K562 (cell line): Measurements from ENCODE around the gene NINJ2. TPM values are rescaled to one million over a fixed set of nuclear protein-coding genes. Genes with fewer than 3 reads are reported as not detected.

Source experiments
- ATAC-seq: fragments of 200-7000 bp; cut with Tn5 transposase; 3 replicates; pipeline ENCODE4 v1.9.1; 2020; ENCODE audit warnings: moderate library complexity
- BruUV-seq: library from RNA; stranded (reverse); fragments of 400-500 nt; replicated peaks from 2 replicates; lab custom pipeline; 2021; lab: Mats Ljungman, UMichigan
- CTCF ChIA-PET: fragments of 300-600 bp; formaldehyde crosslinking; extraction: SDS; loops from one replicate; lab custom pipeline; 2021; ENCODE audit warnings: low intra/inter-chr PET ratio; lab: Yijun Ruan, JAX
- POLR2A ChIA-PET: fragments of 300-600, 350-650 bp; sonication (Branson Sonifier 250); formaldehyde crosslinking; extraction: SDS; loops from one replicate; lab custom pipeline; 2021; ENCODE audit warnings: antibody characterized with exemption, inconsistent platforms; lab: Yijun Ruan, JAX
- DNase-seq, 4 experiments: peaks; one replicate each; pipeline versions ENCODE4 v3.0.0 to v3.0.0-alpha.2; 2011 to 2018; ENCODE audit warnings: low spot score in 3 of 4, mixed read lengths in 3 of 4; ENCODE audit errors: extremely low read depth in 1 of 4
- FAIRE-seq: peaks from 2 replicates; lab custom pipeline; 2011; peaks lifted over from hg19 to GRCh38; lab: Jason Lieb, UNC
- H2AFZ ChIP-seq: 2 replicates; pipeline ENCODE4 v1.6.0; 2011; ENCODE audit warnings: low read depth, low read length, control low read depth, inconsistent platforms
- H3K27ac ChIP-seq: fragments of 200-600 bp; 3 replicates; pipeline ENCODE4 v1.8.0; 2011; ENCODE audit warnings: low read depth, mild to moderate bottlenecking, control low read depth, inconsistent platforms, low read length, moderate library complexity, mixed read lengths; ENCODE audit errors: extremely low read depth
- H3K27me3 ChIP-seq, 2 experiments: fragments of 300-600 bp in 1 of 2; 2 replicates in 1 of 2; 3 replicates in 1 of 2; pipeline versions ENCODE4 v1.6.0 to v1.8.0; 2011; ENCODE audit warnings: inconsistent platforms in 2 of 2, low read length in 2 of 2, mild to moderate bottlenecking in 1 of 2, mixed read lengths in 1 of 2, moderate library complexity in 1 of 2; ENCODE audit not compliant: control insufficient read depth in 2 of 2, insufficient read depth in 2 of 2
- H3K36me3 ChIP-seq: fragments of 300-600 bp; 3 replicates; pipeline ENCODE4 v1.8.0; 2011; ENCODE audit warnings: mild to moderate bottlenecking, low read length, inconsistent platforms; ENCODE audit not compliant: control insufficient read depth, insufficient read depth
- H3K4me1 ChIP-seq, 2 experiments: fragments of 200-600 bp in 1 of 2; replicated peaks in 1 of 2; 2 replicates in 1 of 2; 3 replicates in 1 of 2; pipeline versions ENCODE4 v1.5.1 to v1.8.0; 2011; ENCODE audit warnings: inconsistent platforms in 2 of 2, low read length in 2 of 2, mild to moderate bottlenecking in 1 of 2, mixed read lengths in 1 of 2, moderate library complexity in 1 of 2; ENCODE audit not compliant: control insufficient read depth in 2 of 2, insufficient read depth in 2 of 2
- H3K4me2 ChIP-seq: 2 replicates; pipeline ENCODE4 v1.6.1; 2011; ENCODE audit warnings: low read length, control low read depth, inconsistent platforms, mixed read lengths; ENCODE audit not compliant: insufficient read depth
- H3K4me3 ChIP-seq: fragments of 200-600 bp; sonication (generic), shearing (Covaris generic); 2 replicates; pipeline ENCODE4 v1.5.1; 2016; ENCODE audit warnings: control low read depth, inconsistent platforms
- H3K79me2 ChIP-seq: fragments of 200-600 bp; 3 replicates; pipeline ENCODE4 v1.8.0; 2011; ENCODE audit warnings: low read length, inconsistent platforms; ENCODE audit not compliant: control insufficient read depth, insufficient read depth
- H3K9ac ChIP-seq, 2 experiments: 2 replicates each; pipeline versions ENCODE4 v1.6.0 to v1.6.1; 2011; ENCODE audit warnings: low read depth in 2 of 2, low read length in 2 of 2, control low read depth in 1 of 2, inconsistent platforms in 1 of 2, mild to moderate bottlenecking in 1 of 2, mixed read lengths in 1 of 2; ENCODE audit not compliant: insufficient read depth in 1 of 2
- H3K9me1 ChIP-seq: one replicate; pipeline ENCODE4 v1.6.0; 2011; ENCODE audit warnings: inconsistent platforms, mild to moderate bottlenecking, low read length, moderate library complexity; ENCODE audit not compliant: control insufficient read depth, insufficient read depth
- H3K9me3 ChIP-seq: replicated peaks from 2 replicates; pipeline ENCODE4 v1.5.1; 2011; ENCODE audit warnings: low read depth, low read length, inconsistent platforms; ENCODE audit not compliant: control insufficient read depth, insufficient read depth
- H4K20me1 ChIP-seq: replicated peaks from 2 replicates; pipeline ENCODE4 v1.6.1; 2011; ENCODE audit warnings: low read length, inconsistent platforms, mixed read lengths; ENCODE audit not compliant: control insufficient read depth, insufficient read depth
- BACH1 ChIP-seq: fragments of 200-800 bp; sonication (Bioruptor generic); IDR thresholded peaks from 2 replicates; pipeline ENCODE4 v1.6.1; 2016; ENCODE audit warnings: missing genetic modification characterization, missing compliant biosample characterization
- FIP1L1 ChIP-seq: fragments of 200-400 bp; formaldehyde crosslinking; IDR thresholded peaks from 2 replicates; pipeline ENCODE4 v1.6.1; 2018; ENCODE audit warnings: mild to moderate bottlenecking, low read depth, low read length; ENCODE audit not compliant: poor library complexity, severe bottlenecking
- RFX1 ChIP-seq: fragments of 450-650 bp; IDR thresholded peaks from 2 replicates; pipeline ENCODE4 v1.6.1; 2016; ENCODE audit warnings: mild to moderate bottlenecking, moderate library complexity
- WGBS: fragments of 100-300 bp; shearing (Covaris generic); methylation state at CpG from one replicate; pipeline ENCODE4 v1.1.6; 2016; ENCODE audit warnings: low coverage, mixed read lengths; ENCODE audit not compliant: insufficient coverage; ENCODE audit errors: missing lambda C conversion rate; 5-methylcytosine and 5-hydroxymethylcytosine counted together
- in situ Hi-C: fragments of 300-500 bp; cut with MboI; formaldehyde crosslinking; loops from 4 replicates; pipeline ENCODE4 v1.15.0; 2018; ENCODE audit warnings: inconsistent platforms, mixed read lengths
- intact Hi-C: fragments of 100-400 bp; cut with micrococcal nuclease; formaldehyde crosslinking; loops from 2 replicates; pipeline ENCODE4 v1.14.2; 2022
- polyA plus RNA-seq, 8 experiments: library from polyadenylated mRNA; depleted of rRNA in 4 of 8; stranded (reverse) in 5 of 8; unstranded in 3 of 8; fragments of >200 nt; fragmentation: Nextera tagmentation in 2 of 8; fragmentation: Illumina TruSeq in 1 of 8; extraction: Ambion mirVana in 2 of 8; extraction: Trizol in 1 of 8; gene quantifications; 2 replicates each; pipeline versions ENCODE4 v1.2.1 to v1.2.3, GENCODE V29; 2011 to 2014; ENCODE audit warnings: inconsistent platforms in 1 of 8, missing spikeins in 1 of 8
- total RNA-seq, 7 experiments: library from RNA; depleted of rRNA in 6 of 7; stranded (reverse); fragments of >200 nt in 6 of 7; fragmentation: Illumina TruSeq in 2 of 7; extraction: Trizol in 2 of 7; gene quantifications; 2 replicates each; pipeline versions ENCODE4 v1.2.1 to v1.2.3, GENCODE V29; 2011 to 2021; ENCODE audit warnings: low replicate concordance in 1 of 7
- TF ChIP-seq, protein P1 (sequence below): fragments of 450-650 bp; IDR thresholded peaks from 2 replicates; pipeline ENCODE4 v1.6.1; 2016; ENCODE audit warnings: borderline replicate concordance
- TF ChIP-seq, protein P2 (sequence below): fragments of 450-650 bp; IDR thresholded peaks from 2 replicates; pipeline ENCODE4 v1.6.1; 2017; ENCODE audit warnings: antibody characterized with exemption
- TF ChIP-seq, protein P3 (sequence below), 2 experiments: fragments of 250-450 bp in 1 of 2; fragments of 450-650 bp in 1 of 2; sonication (Bioruptor Pico) in 1 of 2; IDR thresholded peaks; 2 replicates each; pipeline versions ENCODE4 v1.6.1 to v1.8.0; 2016 to 2021; ENCODE audit warnings: mild to moderate bottlenecking in 2 of 2, moderate library complexity in 2 of 2, missing compliant biosample characterization in 1 of 2, missing genetic modification characterization in 1 of 2

NINJ2 gene
- total and polyA plus RNA-seq, 9 of the 15 experiments (the other 6 are each of a cell fraction or from before 2014, with no cell fraction given): 2.6 to 16.0 (median 4.5) TPM

DNA sequence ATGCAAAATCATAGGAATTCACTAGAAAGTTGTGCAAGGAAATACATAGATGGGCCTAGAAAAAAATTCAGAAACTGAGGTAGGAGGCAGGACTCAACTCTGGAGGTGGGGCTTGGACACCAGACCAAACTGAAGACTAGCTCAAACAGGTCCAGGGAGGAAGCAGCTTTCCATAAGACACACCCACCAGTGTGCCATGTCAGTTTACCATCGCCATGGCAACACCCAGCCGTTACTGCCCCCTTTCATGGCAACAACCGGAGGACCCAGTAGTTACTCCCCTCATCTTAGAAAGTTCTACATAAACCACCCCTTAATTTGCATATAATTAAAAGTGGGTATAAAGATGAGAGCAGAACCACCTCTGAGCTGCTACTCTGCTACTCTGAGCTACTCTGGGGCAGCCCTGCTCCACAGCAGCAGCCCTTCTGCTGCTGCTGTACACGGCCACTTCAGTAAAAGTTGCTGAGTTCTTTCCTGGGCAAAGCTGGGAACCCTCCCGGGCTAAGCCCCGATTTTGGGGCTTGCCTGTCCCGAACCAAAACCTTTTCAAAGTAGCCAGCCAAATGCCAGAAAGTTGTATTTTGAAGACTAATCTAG lies 30.8 kb upstream of the NINJ2 start (continued):
- TF ChIP-seq RFX1 (peak; percentile 89), FIP1L1 (no peak)

DNA sequence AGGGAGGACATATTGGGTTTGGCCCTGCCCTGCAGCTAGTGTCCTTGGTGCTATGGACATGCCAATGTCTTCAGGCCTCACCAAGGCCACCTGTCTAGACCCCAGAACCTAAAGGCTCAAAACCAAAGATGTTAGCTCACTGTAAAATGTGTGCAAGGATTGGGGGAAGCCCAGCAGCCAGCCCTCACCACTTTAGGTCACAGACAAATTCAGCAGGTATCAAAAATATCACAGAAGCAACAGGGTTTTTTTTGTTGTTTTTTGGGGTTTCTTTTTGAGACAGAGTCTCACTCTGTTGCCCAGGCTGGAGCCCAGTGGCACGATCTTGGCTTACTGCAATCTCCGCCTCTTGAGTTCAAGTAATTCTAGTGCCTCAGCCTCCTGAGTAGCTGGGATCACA lies 29.0 kb upstream of the NINJ2 start:
- in situ Hi-C loops (no loop called here), intact Hi-C loops (no loop called here)
- WGBS: 71% methylated on average over 2 of the region's 2 CpGs
- no peak overlapping the region for H3K4me3 ChIP-seq
- no peaks in the 10 kb centered on the region for H3K79me2 ChIP-seq
- DNase-seq (no peak), ATAC-seq (no peak), FAIRE-seq (no peak)
- no peak overlapping the region for H3K27ac ChIP-seq
- H3K9me3 ChIP-seq: no peaks in the 10 kb centered on the region
- POLR2A ChIA-PET: no interaction called here
- H3K4me1 ChIP-seq: peaks cover 4 to 7% of the 10 kb centered on the region in 2 experiments; a peak in 4 of 5 replicates
- CTCF ChIA-PET: no interaction called here
- no peaks in the 10 kb centered on the region for H3K9me1 ChIP-seq
- H4K20me1 ChIP-seq: no peaks in the 10 kb centered on the region
- TF ChIP-seq BACH1 (tag): no peak
- TF ChIP-seq, protein P1, sequence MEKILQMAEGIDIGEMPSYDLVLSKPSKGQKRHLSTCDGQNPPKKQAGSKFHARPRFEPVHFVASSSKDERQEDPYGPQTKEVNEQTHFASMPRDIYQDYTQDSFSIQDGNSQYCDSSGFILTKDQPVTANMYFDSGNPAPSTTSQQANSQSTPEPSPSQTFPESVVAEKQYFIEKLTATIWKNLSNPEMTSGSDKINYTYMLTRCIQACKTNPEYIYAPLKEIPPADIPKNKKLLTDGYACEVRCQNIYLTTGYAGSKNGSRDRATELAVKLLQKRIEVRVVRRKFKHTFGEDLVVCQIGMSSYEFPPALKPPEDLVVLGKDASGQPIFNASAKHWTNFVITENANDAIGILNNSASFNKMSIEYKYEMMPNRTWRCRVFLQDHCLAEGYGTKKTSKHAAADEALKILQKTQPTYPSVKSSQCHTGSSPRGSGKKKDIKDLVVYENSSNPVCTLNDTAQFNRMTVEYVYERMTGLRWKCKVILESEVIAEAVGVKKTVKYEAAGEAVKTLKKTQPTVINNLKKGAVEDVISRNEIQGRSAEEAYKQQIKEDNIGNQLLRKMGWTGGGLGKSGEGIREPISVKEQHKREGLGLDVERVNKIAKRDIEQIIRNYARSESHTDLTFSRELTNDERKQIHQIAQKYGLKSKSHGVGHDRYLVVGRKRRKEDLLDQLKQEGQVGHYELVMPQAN: no peak
- TF ChIP-seq, protein P2, sequence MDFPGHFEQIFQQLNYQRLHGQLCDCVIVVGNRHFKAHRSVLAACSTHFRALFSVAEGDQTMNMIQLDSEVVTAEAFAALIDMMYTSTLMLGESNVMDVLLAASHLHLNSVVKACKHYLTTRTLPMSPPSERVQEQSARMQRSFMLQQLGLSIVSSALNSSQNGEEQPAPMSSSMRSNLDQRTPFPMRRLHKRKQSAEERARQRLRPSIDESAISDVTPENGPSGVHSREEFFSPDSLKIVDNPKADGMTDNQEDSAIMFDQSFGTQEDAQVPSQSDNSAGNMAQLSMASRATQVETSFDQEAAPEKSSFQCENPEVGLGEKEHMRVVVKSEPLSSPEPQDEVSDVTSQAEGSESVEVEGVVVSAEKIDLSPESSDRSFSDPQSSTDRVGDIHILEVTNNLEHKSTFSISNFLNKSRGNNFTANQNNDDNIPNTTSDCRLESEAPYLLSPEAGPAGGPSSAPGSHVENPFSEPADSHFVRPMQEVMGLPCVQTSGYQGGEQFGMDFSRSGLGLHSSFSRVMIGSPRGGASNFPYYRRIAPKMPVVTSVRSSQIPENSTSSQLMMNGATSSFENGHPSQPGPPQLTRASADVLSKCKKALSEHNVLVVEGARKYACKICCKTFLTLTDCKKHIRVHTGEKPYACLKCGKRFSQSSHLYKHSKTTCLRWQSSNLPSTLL: no peak
- TF ChIP-seq, protein P3, sequence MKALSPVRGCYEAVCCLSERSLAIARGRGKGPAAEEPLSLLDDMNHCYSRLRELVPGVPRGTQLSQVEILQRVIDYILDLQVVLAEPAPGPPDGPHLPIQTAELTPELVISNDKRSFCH (CRISPR knock-in tag; IDR thresholded peaks at IDR 0.05): no peak
- TF ChIP-seq, protein P3 (tag; IDR thresholded peaks at IDR 0.05): no peak
- H3K9ac ChIP-seq: no peak overlapping the region
- no TSS peak for BruUV-seq
- H3K27me3 ChIP-seq: no peaks in the 10 kb centered on the region
- no peak overlapping the region for H3K4me2 ChIP-seq
- no peak overlapping the region for H2AFZ ChIP-seq
- no peaks in the 10 kb centered on the region for H3K36me3 ChIP-seq
